Stomach (tissue), 4 donors: ENCODE results near the gene TMEM178B.

Source experiments
- EP300 ChIP-seq: sonication (generic); formaldehyde crosslinking; IDR thresholded peaks from one replicate; pipeline ENCODE4 v1.6.1; 2017; ENCODE audit warnings: antibody characterized with exemption
- POLR2A ChIP-seq, 4 donors: fragments of 450-650 bp; IDR thresholded peaks; one replicate each; pipeline ENCODE4 v1.6.1; 2016; ENCODE audit warnings: antibody characterized with exemption in 4 of 4, control low read depth in 2 of 4, mild to moderate bottlenecking in 1 of 4, moderate library complexity in 1 of 4
- POLR2AphosphoS5 ChIP-seq, 3 donors: sonication (generic); formaldehyde crosslinking; IDR thresholded peaks; one replicate each; pipeline ENCODE4 v1.6.1; 2016; ENCODE audit warnings: antibody characterized with exemption in 3 of 3
- TF ChIP-seq, protein P1 (sequence below), 7 experiments: fragments of 450-650 bp in 4 of 7; fragments of 200-600 bp in 3 of 7; sonication (generic) in 3 of 7; IDR thresholded peaks; one replicate each; pipeline ENCODE4 v1.5.1; 2016 to 2019; ENCODE audit warnings: antibody characterized with exemption in 7 of 7, control low read depth in 2 of 7, mild to moderate bottlenecking in 1 of 7

- TF ChIP-seq, protein P1, sequence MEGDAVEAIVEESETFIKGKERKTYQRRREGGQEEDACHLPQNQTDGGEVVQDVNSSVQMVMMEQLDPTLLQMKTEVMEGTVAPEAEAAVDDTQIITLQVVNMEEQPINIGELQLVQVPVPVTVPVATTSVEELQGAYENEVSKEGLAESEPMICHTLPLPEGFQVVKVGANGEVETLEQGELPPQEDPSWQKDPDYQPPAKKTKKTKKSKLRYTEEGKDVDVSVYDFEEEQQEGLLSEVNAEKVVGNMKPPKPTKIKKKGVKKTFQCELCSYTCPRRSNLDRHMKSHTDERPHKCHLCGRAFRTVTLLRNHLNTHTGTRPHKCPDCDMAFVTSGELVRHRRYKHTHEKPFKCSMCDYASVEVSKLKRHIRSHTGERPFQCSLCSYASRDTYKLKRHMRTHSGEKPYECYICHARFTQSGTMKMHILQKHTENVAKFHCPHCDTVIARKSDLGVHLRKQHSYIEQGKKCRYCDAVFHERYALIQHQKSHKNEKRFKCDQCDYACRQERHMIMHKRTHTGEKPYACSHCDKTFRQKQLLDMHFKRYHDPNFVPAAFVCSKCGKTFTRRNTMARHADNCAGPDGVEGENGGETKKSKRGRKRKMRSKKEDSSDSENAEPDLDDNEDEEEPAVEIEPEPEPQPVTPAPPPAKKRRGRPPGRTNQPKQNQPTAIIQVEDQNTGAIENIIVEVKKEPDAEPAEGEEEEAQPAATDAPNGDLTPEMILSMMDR (IDR thresholded peaks at IDR 0.05) = no peak
- no peak for TF ChIP-seq EP300
- no peak for TF ChIP-seq POLR2A (IDR thresholded peaks at IDR 0.05)
- no peak for TF ChIP-seq POLR2AphosphoS5 (IDR thresholded peaks at IDR 0.05)
These were observed 119.2 kb downstream of the TMEM178B start for GRCh38 chr7:141193066-141193465.
